Fibroblast of lung (primary cell): ENCODE results near the gene NDUFS3.

Experiments used
- EZH2 ChIP-seq: IDR thresholded peaks from 2 replicates; pipeline ENCODE4 v1.5.1; 2012; ENCODE audit warnings: low read length, control low read depth, mild to moderate bottlenecking; ENCODE audit errors: missing control alignments
- TF ChIP-seq, protein P1 (sequence below), 2 donors: IDR thresholded peaks in 1 of 2; conservative IDR thresholded peaks in 1 of 2; 1 replicate in 1 of 2; 2 replicates in 1 of 2; pipeline ENCODE4 v1.5.1; 2011 to 2012; ENCODE audit warnings: low read length in 2 of 2, control low read depth in 1 of 2, inconsistent platforms in 1 of 2, low read depth in 1 of 2, mild to moderate bottlenecking in 1 of 2

DNA sequence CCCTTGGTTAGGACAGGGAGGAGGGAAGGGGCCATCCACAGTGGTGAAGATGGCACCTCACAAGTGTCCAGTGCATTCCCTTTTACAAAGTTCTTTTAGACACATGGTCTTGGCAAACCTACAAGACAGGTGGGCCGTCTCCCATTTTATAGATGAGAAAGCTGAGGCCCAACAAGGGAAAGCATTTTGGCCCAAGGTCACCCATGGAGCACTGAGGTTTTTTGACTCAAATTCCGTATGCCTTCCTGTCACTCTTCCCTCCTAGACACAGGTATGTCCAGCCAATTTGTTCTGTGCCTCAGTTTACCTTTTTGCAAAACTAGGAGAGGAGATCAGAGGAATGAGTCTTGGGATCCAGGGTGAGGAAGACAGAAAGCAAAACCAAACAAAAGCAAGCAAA lies 14.1 kb downstream of the NDUFS3 start:
- TF ChIP-seq, protein P1, sequence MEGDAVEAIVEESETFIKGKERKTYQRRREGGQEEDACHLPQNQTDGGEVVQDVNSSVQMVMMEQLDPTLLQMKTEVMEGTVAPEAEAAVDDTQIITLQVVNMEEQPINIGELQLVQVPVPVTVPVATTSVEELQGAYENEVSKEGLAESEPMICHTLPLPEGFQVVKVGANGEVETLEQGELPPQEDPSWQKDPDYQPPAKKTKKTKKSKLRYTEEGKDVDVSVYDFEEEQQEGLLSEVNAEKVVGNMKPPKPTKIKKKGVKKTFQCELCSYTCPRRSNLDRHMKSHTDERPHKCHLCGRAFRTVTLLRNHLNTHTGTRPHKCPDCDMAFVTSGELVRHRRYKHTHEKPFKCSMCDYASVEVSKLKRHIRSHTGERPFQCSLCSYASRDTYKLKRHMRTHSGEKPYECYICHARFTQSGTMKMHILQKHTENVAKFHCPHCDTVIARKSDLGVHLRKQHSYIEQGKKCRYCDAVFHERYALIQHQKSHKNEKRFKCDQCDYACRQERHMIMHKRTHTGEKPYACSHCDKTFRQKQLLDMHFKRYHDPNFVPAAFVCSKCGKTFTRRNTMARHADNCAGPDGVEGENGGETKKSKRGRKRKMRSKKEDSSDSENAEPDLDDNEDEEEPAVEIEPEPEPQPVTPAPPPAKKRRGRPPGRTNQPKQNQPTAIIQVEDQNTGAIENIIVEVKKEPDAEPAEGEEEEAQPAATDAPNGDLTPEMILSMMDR (conservative IDR thresholded peaks at IDR 0.05 in 1 of 2, IDR thresholded peaks at IDR 0.05 in 1 of 2; ENCODE audit: low read depth in 1 of 2, low read length in 2 of 2) = no peak
- TF ChIP-seq EZH2 = no peak
